ENCODE data around the gene AFF4.

Gene AFF4

DNA sequence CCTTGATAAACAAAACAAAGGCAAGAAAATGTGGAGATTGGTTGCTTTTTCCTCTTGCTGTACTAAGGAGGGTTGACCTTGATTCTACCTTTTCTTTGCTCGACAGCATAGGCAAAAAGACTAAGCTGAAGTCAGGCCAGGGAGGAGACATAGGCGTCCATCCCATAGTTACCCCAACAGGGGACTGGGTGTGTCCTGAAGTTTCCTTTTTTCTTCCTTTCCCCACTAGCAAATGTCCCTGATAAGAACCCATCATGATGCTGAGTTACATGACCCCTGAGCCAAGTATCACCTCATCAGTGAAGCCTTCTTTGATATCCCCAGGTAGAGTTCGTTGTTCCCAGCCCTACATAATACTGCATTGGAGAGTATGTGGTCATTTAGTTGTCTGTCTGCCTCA, 123.1 kb downstream of the AFF4 start:
- no peak for TF ChIP-seq POLR2A (IDR thresholded peaks at IDR 0.05; ENCODE audit: extremely low read depth, insufficient read length)
- no peak for TF ChIP-seq MYC (IDR thresholded peaks at IDR 0.05; ENCODE audit: low read depth, low read length)
- TF ChIP-seq, protein P1, sequence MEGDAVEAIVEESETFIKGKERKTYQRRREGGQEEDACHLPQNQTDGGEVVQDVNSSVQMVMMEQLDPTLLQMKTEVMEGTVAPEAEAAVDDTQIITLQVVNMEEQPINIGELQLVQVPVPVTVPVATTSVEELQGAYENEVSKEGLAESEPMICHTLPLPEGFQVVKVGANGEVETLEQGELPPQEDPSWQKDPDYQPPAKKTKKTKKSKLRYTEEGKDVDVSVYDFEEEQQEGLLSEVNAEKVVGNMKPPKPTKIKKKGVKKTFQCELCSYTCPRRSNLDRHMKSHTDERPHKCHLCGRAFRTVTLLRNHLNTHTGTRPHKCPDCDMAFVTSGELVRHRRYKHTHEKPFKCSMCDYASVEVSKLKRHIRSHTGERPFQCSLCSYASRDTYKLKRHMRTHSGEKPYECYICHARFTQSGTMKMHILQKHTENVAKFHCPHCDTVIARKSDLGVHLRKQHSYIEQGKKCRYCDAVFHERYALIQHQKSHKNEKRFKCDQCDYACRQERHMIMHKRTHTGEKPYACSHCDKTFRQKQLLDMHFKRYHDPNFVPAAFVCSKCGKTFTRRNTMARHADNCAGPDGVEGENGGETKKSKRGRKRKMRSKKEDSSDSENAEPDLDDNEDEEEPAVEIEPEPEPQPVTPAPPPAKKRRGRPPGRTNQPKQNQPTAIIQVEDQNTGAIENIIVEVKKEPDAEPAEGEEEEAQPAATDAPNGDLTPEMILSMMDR (IDR thresholded peaks at IDR 0.05; ENCODE audit: low read depth, low read length): no peak
- TF ChIP-seq, protein P2, sequence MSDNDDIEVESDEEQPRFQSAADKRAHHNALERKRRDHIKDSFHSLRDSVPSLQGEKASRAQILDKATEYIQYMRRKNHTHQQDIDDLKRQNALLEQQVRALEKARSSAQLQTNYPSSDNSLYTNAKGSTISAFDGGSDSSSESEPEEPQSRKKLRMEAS (IDR thresholded peaks at IDR 0.05; ENCODE audit: low read depth, low read length): no peak
- no peak for DNase-seq (ENCODE audit: low read depth)
- H3K4me3 ChIP-seq (ENCODE audit: low read depth, low read length): no peak overlapping the region

DNA sequence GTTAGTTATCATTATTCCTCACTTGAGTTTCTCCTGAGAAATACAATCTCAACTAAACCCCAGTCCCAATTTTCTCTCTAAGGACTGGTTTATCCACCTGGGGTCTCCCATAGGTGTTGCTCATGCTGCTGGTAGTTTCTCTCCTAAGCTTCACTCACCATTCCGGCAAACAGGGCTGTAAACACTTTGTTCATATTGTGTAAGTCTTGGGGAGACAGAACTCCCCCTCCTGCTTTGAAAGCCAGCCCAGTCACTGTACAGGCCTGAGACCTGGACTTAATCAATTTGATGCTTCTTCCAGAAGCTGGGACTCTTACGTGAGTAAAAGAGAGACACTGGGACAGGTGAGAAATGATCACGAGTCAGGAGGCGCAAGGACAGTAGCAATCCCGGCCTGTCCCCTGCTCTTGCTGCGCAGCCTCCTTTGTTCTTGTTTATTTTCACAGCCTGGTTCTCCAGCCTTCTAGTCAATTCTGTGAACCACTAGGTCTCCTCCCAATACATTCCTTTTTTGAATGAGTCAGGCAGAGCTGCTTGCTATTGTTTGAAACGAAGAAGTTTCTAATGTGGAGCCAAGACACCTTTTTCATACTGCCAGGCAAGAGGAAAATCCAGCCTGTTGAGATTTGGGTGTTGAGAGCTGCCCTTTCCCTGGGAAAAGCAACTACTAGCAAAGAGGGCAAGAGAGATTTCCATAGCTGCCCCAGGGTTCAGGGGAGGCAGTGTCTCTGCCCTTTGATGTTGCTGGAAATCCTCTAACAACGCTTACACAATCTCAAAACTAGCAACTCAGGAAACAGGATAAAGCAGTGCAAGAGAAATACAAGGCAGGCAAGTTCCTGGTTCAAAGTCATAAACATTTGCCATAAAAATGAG, 123.8 kb downstream of the AFF4 start:
- DNase-seq (ENCODE audit: low read depth): peak; percentile 33
- no peak overlapping the region for H3K4me3 ChIP-seq (ENCODE audit: low read depth, low read length)
- TF ChIP-seq, protein P2 (IDR thresholded peaks at IDR 0.05; ENCODE audit: low read depth, low read length): no peak
- TF ChIP-seq POLR2A (IDR thresholded peaks at IDR 0.05; ENCODE audit: extremely low read depth, insufficient read length) (no peak), MYC (IDR thresholded peaks at IDR 0.05; ENCODE audit: low read depth, low read length) (no peak)
- TF ChIP-seq, protein P1 (IDR thresholded peaks at IDR 0.05; ENCODE audit: low read depth, low read length): no peak

DNA sequence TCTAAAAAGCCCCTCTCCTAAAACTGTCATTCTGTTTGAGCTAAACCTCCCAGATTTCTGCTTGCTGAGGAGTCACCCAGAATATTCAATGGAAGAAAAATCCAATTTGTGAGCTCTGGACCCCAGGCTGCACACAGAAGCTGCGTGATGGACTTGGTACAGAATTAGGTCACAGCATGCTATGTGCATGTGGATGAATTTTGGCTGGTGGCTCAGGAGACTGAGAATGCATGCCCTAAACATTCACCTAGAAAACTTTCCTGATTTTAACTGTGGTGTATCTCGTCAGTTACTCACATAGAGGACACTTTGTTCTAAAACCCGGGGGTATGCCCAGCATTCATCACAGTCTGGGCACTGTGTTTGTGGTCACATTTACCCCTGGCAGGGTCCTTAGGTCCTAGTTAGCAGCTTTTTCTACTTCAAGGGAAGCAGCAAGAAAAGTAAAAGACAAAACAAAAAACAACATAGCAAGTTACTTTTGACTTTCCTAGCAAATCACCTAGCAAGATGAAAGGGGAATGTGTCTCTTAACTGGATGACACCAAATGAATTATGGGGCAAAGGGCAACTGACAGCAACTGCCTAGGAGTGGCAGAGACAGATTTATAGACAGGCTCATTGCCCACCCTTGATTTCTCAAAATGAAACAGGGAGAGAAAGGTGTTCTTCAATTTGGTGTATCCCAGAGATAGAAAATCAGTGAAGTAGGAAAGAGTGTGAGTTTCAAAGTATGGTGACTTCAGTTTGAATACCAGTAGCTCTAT, 124.7 kb downstream of the AFF4 start:
- TF ChIP-seq, protein P1 (IDR thresholded peaks at IDR 0.05; ENCODE audit: low read depth, low read length): no peak
- TF ChIP-seq, protein P2 (IDR thresholded peaks at IDR 0.05; ENCODE audit: low read depth, low read length): no peak
- TF ChIP-seq POLR2A (IDR thresholded peaks at IDR 0.05; ENCODE audit: extremely low read depth, insufficient read length) (no peak), MYC (IDR thresholded peaks at IDR 0.05; ENCODE audit: low read depth, low read length) (no peak)
- H3K4me3 ChIP-seq (ENCODE audit: low read depth, low read length): no peak overlapping the region
- DNase-seq (ENCODE audit: low read depth): no peak

DNA sequence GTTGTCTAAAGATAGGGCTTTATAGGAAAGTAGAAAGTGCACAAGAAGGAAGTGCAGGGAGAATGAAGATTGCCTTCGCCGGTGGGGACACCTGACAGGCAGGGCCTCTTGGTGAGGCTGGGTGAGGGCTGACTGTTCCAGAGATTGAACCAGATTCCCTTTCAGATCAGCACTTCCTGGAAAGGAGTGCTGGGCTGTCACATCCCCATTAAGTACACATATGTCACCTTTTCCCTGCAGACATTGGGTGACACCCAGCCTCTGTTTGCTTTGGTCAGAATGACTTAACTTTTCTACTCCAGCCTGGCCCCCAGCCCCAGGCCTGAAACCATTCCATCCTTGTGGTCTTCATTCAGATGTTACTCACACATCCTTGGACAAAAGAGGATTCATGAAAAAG, 125.6 kb downstream of the AFF4 start:
- TF ChIP-seq MYC (IDR thresholded peaks at IDR 0.05; ENCODE audit: low read depth, low read length) (no peak), POLR2A (IDR thresholded peaks at IDR 0.05; ENCODE audit: extremely low read depth, insufficient read length) (no peak)
- TF ChIP-seq, protein P2 (IDR thresholded peaks at IDR 0.05; ENCODE audit: low read depth, low read length): no peak
- TF ChIP-seq, protein P1 (IDR thresholded peaks at IDR 0.05; ENCODE audit: low read depth, low read length): no peak
- no peak overlapping the region for H3K4me3 ChIP-seq (ENCODE audit: low read depth, low read length)
- peak; percentile 29 for DNase-seq (ENCODE audit: low read depth)

DNA sequence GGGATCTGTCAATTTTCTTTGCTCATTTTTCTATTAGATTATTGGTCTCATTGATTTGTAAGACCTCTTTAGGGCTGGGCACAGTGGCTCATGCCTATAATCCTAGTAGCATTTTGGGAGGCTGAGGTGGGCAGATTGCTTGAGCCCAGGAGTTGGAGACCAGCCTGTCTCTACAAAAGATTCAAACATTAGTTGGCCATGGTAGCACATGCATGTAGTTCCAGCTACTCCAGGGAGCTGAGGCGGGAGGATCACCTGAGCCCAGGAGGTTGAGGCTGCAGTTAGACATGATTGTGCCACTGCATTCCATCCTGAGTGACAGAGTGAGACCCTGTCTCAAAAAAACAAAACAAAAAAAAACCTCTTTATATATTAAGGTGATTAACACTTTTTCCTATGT, 126.6 kb downstream of the AFF4 start:
- no peak overlapping the region for H3K4me3 ChIP-seq (ENCODE audit: low read depth, low read length)
- no peak for DNase-seq (ENCODE audit: low read depth)
- TF ChIP-seq, protein P2 (IDR thresholded peaks at IDR 0.05; ENCODE audit: low read depth, low read length): no peak
- TF ChIP-seq MYC (IDR thresholded peaks at IDR 0.05; ENCODE audit: low read depth, low read length) (no peak), POLR2A (IDR thresholded peaks at IDR 0.05; ENCODE audit: extremely low read depth, insufficient read length) (no peak)
- TF ChIP-seq, protein P1 (IDR thresholded peaks at IDR 0.05; ENCODE audit: low read depth, low read length): no peak
